Myocyte (in vitro differentiated cells): ENCODE measurements around the gene UBE2R2. TPM values are rescaled to one million over a fixed set of nuclear protein-coding genes. Genes with fewer than 3 reads are reported as not detected.
"Not testable (repeated sequence)": the region's sequence is repeated elsewhere in the genome, so short reads cannot be mapped to it uniquely, and the experiment has no call there.

Experiments
- DNase-seq: peaks from one replicate; pipeline ENCODE4 v3.0.0-alpha.2; 2012; ENCODE audit warnings: low read depth
- polyA plus RNA-seq: library from polyadenylated mRNA; unstranded; fragments of >200 nt; gene quantifications from one replicate; pipeline ENCODE4 v1.2.1, GENCODE V29; 2012; ENCODE audit warnings: missing spikeins
- total RNA-seq: library from RNA; depleted of rRNA; stranded (reverse); fragments of >200 nt; gene quantifications from 2 replicates; pipeline ENCODE4 v1.2.3, GENCODE V29; 2014

The UBE2R2 gene, protein sequence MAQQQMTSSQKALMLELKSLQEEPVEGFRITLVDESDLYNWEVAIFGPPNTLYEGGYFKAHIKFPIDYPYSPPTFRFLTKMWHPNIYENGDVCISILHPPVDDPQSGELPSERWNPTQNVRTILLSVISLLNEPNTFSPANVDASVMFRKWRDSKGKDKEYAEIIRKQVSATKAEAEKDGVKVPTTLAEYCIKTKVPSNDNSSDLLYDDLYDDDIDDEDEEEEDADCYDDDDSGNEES
- 14.9 and 17.1 TPM in 2 replicates for total RNA-seq
- 32.9 TPM for polyA plus RNA-seq

DNA sequence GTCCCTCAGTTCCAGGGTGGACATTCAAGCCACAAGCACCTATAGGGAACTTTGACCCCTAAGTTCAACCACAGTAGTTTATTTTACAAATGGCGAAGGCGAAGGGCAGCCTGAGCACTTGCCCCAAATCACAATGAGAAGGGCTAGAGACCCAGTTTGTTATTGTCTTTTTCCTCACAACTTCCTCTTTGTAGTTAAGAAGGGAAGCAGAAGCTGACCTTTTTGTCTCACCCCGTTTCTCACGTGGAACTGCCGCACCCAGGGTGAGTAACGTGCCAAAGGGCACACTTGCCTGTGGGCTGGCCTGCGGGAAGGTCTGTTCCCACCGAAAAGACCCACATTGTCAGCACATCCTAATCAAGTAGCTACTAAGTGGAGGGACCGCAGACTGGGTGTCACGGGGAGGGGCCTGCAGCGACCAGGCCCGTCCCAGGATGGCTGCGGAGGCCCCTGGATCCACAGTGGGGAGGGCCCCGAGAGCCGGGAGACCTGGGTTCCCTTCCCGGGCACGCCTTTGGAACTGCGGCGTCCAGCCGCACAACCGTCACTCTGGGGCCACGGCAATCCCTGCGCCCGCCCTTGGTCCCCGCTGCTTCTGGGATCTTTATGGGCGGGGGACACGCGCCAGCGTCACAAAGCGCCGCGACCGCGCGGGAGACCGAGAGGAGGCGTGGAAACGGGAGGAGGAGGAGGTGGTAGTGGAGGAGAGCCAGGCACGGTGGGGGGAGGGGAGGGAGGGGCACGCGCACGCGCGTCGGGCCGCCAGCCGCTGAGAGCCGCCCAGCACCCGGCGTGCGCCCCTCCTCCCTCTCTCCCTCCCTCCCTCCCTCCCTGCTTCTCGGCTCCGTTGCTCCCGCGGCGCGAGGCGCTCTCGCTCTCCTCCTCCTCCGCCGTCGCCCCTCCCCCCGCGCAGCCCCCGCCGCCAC is at the start of gene UBE2R2:
Gene UBE2R2 (plus strand): TSS at position 834 of the 926 bp plus-strand sequence. CDS start 598 bp downstream, outside the sequence.
- peak; percentile 91 for DNase-seq

DNA sequence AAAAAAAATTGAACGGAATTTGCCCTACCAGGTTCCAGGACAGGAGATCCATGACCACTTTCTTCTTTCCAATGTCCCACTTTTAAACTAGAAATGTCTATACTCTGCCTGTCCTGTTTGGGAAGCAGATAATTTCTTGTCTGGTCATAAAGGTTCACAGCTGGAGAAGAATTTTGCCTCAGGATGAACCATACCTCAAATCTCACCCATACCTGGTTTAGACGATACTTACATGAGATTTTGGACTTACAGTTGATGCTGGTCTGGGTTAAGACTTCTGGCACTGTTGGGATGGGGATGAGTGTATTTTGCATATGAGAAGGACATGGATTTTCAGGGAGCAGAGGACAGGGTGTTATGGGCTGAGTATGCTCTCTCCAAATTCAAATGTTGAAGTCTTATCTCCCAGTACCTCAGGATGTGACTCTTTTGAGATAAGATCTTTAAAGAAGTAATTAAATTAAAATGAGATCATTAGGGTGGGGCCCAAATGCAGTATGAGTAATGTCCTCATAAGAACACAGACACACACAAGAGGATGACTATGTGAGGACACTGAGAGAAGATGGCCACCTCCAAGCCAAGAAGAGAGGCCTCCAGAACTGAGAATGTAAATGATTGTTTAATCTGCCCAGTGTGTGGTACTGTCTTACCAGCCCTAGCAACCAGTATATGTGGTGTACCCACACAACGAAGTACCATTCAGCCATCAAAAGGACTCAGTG is 46.6 kb upstream of the UBE2R2 start:
- DNase-seq, result not testable (repeated sequence)

DNA sequence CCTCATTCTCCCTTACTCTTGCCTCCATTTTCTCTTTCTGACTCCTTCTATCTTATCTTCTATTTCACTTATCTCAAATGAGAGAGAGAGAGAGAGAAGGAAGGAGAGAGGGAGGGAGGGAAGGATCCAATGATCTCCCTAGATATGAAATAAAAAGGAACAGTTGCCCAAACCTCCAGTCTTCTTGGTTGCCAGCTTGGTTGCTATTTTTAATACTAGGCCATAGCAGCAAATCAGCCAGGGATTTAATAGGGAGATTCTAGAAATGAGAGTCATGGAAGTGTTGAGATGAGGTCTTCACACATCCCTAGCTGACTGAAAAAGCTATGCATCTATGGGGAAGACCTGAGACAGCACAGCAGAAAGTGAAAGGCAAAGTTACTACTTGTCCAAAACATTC is 43.8 kb upstream of the UBE2R2 start:
- peak; percentile 25 for DNase-seq

DNA sequence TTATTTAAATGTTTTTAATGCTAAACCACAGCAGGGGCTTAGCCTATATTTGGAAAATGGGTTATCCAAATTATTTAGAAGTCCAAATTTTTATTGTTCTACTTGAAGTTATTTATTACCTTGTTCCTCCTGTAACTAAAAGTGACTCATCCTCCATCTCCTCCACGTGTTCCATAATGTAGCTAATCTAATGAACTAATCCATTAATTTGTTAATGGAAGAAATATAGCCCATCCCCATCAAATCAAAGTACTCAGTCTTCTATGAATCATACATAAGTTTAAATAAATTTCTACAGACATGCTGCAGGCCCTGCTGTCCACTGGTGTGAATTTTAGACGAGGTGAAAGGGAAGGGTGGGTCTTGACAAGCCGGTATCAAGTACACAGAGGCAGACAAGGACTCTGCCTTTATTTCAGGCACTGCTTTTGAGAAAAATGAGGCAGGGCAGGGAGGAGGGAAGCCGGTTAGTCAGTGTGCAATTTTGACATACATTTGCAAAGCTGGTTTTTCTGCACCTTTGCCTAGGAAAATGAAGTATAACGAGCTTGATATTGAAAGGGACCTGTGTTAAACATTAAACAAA is 42.8 kb upstream of the UBE2R2 start:
- DNase-seq, result not testable (repeated sequence)

DNA sequence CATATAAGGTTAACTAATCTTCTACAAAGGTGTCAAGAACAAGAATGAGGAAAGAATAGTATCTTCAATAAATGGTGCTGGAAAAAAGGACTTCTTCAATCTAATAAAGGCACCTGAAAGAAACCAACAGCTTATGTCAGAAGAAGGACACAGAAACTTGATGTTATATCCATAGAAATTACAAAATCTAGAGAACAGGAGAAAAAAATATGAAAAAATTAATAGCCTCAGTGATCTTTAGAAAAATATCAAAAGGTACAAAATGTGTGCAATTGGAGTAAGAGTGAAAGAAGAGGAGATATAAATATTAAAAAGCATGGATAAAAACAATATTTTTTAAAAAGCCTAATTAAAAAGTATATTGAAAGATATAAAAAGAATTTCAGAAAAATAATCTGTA is 40.4 kb upstream of the UBE2R2 start:
- no peak for DNase-seq

DNA sequence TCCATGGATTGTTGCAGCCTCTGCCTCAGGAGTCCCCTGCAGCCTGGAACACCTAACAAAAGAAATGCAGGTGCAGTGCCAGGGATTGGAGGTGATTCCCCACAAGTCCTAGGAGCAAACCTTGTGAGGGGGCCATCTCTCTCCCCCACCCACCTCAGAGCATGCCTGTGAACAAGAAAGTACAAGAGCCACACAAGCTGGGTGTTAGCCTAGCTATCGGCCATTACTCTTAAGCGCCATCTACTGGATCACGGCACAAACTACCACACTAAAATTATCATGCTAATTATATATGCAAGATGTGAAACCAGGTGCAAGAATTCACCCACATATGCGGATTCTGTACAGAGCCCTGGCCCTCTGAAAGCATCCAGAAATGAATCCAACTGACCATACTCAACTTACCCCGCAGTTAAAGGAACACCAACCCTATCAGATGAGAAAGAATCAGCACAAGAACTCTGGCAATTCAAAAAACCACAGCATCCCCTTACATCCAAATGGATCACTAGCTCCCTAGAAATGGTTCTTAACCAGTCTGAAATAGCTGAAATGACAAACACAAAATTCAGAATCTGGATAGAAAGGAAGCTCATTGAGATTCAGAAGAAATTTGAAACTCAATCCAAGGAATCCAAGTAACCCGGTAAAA is 38.1 kb upstream of the UBE2R2 start:
- DNase-seq, result peak; percentile 56

DNA sequence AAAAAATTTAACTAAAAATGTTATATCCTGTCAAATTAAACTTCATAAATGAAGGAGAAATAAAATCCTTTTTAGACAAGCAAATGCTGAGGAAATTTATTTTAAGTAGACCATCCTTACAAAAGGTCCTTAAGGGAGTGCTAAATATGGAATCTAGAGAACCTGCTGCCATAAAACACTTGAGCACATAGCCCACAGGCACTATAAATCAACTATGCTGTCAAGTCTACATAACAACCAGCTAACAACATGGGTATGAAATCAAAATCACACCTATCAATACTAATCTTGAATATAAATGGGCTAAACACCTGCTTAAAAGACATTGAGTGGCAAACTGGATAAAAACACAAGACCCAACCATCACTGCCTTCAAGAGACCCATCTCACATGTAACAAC is 36.7 kb upstream of the UBE2R2 start:
- no peak for DNase-seq

DNA sequence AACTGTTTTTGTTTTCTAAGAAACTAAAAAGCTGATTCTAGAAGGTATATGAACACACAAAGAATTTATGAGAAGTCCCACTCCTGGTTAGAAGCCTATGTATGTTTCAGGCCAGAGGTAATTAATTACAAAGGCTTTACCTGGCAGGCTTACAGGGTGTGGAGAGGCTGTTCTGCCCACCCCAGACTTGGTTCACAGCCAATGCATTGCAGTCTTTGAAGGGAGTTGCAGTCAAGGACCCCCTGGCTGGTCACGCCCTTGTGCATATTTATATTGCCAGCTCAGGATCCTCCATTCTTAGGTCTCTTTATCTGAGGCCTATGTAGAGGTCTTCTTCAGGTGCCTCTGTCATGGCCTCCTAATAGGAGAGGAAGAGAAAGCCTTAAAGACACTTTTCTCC is 35.2 kb upstream of the UBE2R2 start:
- no peak for DNase-seq

DNA sequence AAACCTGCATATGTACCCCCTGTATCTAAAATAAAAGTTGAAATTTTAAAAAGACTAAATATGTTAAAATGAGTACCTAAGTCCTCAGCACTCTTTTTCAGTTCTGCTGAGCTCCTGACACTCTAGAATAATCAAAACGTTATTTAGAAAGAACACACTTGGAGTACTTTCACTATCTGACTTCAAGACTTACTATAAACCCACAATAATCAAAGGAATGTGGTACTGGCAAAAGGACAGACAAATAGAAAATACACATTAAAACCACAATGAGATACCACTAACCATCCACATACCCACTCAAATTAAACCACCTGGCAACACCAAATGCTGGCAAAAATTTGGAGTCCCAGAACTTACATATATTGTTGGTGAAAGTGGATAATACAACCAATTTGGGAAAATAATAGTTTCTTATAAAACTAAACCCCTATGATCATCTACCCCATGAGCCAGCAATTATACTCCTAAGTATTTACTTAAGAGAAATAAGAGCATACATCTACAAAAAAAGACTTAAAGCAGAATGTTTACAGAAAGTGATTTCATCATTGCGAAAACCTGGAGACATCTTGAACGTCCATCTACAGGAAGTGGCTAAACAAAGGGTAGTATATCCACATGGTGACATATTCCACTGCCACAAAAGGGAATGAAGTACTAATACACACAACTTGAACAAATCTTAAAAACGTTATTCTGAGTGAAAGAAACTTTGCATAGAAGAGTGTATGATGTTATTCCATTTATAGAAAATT is 34.4 kb upstream of the UBE2R2 start:
- peak; percentile 39 for DNase-seq

DNA sequence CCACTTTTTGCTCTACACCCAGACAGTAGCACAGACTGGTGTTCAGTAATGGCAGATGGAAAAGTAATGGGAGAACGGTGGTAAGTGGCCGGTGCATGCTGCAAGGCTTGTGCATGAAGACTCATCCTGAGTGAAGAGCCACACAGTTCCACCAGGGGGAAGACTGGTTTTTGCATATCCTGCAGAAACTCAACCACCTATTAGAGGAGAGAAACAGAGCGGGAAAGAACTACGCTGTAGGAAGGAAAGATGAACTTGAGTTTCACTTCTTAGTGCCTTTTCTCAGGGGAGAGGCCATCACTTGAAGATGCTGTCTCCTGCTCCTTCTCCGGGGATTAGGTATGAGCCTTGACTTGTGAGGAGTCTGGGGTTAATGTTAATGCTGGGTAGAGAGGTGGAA is 31.0 kb upstream of the UBE2R2 start:
- peak; percentile 18 for DNase-seq

DNA sequence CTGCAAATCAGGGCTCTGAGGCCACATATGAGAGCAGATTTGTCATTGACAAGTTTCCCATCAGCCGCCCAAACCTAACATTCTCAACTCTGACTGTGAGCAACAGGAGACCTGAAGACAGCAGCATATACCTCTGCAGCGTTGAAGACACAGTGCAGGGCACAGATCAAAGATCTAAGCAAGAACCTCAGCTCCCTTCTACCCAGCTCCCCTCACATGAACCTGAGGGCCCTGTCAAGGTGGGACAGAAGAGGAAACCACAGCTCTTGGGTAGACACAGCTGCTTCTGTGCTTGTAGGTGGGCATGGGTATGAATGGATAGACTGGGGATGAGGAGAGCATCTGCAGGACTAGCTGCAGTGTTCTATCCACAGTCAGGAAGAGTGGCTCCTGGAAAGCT is 30.3 kb upstream of the UBE2R2 start:
- no peak for DNase-seq

DNA sequence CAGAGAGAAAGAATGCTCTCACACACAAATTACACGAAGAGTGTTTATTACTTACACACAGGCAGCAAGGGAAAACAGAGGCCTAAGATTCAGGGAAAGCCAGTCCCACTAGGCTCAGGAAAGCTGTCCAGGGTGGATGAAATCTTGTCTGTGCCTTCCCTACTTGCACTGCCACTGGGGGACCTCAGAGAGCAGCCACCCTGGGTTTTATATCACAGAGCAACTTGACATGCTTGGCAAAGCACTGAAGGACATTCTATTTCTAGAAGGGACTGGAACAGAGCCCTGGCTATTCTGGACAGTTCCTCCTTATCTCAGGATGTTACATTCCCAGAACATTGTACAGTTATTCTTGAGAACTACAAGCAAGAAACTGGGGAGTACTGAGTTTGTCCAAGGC is 29.1 kb upstream of the UBE2R2 start:
- peak; percentile 13 for DNase-seq

DNA sequence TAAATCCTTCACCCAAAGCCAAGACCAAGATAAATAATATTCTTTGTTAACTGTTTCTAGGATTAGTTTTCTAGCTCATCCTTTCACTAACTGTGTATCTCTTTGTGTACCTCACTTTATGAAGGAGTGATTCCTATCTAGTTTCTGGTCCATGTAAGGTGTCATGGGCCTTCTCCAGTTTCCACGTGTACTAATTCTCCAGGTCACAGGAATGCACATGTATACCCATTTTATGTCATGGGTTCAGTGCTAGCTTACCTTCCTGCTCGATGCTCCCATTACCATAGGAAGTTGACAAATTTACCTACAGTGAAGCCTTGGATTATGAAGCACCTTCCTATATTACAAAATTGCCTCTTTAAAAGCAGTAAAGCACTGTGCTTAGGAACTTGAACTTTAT is 27.5 kb upstream of the UBE2R2 start:
- not testable (repeated sequence) for DNase-seq

DNA sequence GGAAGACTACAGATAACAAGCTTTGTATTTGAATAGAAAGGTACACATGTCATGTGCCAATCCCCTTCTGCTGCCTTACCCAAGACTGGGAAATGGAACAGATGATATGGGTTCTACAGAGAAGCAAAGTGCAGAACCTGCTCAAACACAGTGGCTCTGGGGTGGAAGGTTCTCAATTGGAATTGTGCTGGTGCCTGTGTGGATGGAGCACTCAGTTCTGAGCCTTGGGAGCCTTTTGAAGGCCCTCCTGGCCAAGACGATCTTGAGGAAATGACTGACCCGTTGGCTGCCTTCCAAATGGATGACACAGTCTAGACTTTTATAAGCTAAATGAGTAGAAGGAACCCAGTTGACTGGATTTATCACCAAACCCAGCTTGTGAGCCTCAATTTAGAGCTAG is 25.8 kb upstream of the UBE2R2 start:
- DNase-seq, result peak; percentile 26

DNA sequence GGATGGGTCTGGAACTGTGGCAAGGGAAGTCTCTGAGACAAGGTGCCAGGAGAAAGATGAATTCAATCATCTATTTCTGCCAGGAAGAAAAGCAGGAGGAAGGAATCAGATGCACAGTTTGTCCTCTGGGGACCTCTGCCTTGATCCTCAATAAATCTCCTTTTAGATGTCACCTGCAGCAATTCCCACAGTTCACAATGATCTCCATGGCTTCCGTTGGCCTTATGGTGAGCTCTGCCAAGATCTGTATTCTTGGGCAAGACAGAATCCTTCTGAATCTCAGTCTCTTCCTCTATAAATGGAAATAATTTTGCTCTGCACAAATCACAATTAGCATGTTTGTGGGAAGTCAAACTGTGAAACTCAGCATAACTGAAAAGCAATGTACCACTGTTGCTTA is 23.5 kb upstream of the UBE2R2 start:
- not testable (repeated sequence) for DNase-seq

DNA sequence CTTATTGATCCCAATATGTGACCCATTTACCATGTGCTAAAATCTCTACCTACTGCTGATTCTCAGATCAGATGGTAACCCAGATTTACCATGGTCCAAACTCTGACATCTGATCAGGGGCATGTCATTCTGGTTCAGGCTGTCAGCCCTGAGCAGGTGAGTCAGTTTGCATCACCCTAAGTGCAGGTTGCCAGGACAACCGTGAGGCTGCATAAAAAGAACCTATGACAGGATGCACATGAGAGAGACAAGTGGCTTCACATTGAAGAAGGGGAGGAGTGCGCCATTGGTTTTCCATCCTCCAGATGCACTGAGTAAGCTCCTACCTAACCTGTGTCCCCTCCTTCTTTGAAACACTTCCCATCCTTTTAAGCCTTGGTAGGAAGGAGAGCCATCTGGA is 22.4 kb upstream of the UBE2R2 start:
- DNase-seq, result no peak

DNA sequence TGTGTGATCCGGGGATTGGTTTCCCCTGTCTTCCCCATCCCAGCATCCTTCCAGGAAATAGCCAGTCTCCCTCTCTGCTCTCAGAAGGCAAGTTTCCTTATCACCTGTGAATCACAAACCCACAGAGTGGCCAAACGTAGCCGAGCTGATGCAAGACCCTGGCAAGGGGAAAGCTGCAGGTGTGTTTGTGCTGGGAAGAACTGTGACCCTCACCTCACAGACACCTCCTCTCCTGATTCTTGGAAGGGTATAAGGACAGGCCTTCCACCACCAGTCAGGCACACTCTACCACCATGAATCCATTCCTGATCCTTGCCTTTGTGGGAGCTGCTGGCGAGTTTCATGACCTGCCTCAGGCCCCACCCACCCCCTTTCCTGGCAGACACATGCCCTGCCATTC is 21.7 kb upstream of the UBE2R2 start, which contains the start of gene PRSS3:
Gene PRSS3 (plus strand): TSS at position 281 of the 400 bp plus-strand sequence. CDS start 13 bp downstream, at position 294.
- DNase-seq, result no peak

DNA sequence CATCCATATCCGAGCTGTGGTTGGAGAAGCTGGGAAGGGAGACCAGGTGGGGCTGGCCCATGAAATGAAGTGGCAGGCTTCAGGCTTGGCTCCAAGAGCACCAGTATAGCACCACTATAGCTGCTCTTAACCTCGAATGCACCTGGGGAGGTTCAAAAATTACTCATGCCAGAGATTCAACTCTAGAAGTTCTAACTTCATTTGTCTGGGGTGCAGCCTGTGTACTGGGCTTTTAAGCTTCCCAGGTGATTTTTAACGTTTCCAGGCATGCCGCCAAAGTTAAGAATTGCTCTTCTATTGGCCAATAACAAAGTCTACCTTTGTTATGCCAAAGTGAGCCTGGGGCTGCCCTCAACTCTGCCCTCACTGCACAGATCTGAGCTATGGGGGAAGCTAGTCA is 21.1 kb upstream of the UBE2R2 start:
- DNase-seq, result no peak

DNA sequence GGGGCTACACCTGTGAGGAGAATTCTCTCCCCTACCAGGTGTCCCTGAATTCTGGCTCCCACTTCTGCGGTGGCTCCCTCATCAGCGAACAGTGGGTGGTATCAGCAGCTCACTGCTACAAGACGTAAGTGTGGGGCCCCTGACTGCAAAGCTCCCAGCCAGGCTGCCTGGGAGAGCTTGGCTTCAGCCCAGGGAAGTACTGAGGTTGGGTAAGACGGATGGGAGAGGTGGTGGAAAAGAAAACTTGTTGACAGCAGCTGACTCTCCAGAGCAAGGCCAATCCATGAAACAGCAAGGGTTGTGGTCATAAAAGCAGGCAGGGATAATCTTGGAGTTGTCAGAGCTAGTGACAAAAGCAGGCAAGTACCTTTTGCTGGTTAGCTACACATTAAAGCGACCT is 20.3 kb upstream of the UBE2R2 start:
- not testable (repeated sequence) for DNase-seq

DNA sequence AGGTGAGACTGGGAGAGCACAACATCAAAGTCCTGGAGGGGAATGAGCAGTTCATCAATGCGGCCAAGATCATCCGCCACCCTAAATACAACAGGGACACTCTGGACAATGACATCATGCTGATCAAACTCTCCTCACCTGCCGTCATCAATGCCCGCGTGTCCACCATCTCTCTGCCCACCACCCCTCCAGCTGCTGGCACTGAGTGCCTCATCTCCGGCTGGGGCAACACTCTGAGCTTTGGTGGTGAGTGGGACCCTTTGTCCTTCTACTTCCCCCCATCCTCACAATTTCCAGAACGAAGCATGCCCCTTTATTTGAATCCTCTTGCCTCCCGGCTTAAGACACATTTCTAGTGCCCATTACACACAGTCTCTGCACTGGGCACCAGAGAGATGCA is 19.1 kb upstream of the UBE2R2 start:
- no peak for DNase-seq
